Osteoblast (primary cell): ENCODE measurements around the gene MIPEP. TPM values are rescaled to one million over a fixed set of nuclear protein-coding genes. Genes with fewer than 3 reads are reported as not detected.

ENCODE experiments used
- DNase-seq: peaks from one replicate; pipeline ENCODE4 v3.0.0; 2011; ENCODE audit warnings: low spot score, mixed read lengths; ENCODE audit not compliant: insufficient read length; ENCODE audit errors: missing footprints
- H2AFZ ChIP-seq: 2 replicates; pipeline ENCODE4 v1.6.0; 2011; ENCODE audit warnings: mild to moderate bottlenecking, low read length
- H3K27ac ChIP-seq: 2 replicates; pipeline ENCODE4 v1.5.1; 2011; ENCODE audit warnings: mild to moderate bottlenecking, low read depth, low read length, moderate library complexity
- H3K27me3 ChIP-seq: 2 replicates; pipeline ENCODE4 v1.6.0; 2012; ENCODE audit warnings: mild to moderate bottlenecking, control low read depth, inconsistent platforms, low read length, moderate library complexity; ENCODE audit not compliant: insufficient read depth
- H3K36me3 ChIP-seq: 2 replicates; pipeline ENCODE4 v1.5.1; 2011; ENCODE audit warnings: mild to moderate bottlenecking, low read length, control low read depth, moderate library complexity; ENCODE audit not compliant: insufficient read depth
- H3K4me1 ChIP-seq: 2 replicates; pipeline ENCODE4 v1.5.1; 2011; ENCODE audit warnings: mild to moderate bottlenecking, low read length, control low read depth, moderate library complexity; ENCODE audit not compliant: insufficient read depth
- H3K4me2 ChIP-seq: 2 replicates; pipeline ENCODE4 v1.6.0; 2011; ENCODE audit warnings: mild to moderate bottlenecking, low read length; ENCODE audit not compliant: insufficient read depth
- H3K4me3 ChIP-seq: fragments of 200-600 bp; sonication (generic); 3 replicates; pipeline ENCODE4 v1.5.1; 2012; ENCODE audit warnings: mild to moderate bottlenecking, low read length, inconsistent platforms; ENCODE audit not compliant: insufficient read depth
- H3K79me2 ChIP-seq: 2 replicates; pipeline ENCODE4 v1.6.0; 2012; ENCODE audit warnings: mild to moderate bottlenecking, low read length, control low read depth, inconsistent platforms; ENCODE audit not compliant: insufficient read depth
- H3K9me3 ChIP-seq: 2 replicates; pipeline ENCODE4 v1.5.1; 2011; ENCODE audit warnings: low read depth, low read length, control low read depth
- H4K20me1 ChIP-seq: 2 replicates; pipeline ENCODE4 v1.6.0; 2012; ENCODE audit warnings: mild to moderate bottlenecking, low read length, control low read depth; ENCODE audit not compliant: insufficient read depth
- total RNA-seq: library from RNA; depleted of rRNA; stranded (reverse); fragments of >200 nt; gene quantifications from 2 replicates; pipeline ENCODE4 v1.2.3, GENCODE V29; 2012
- TF ChIP-seq, protein P1 (sequence below): IDR thresholded peaks from 2 replicates; pipeline ENCODE4 v1.5.1; 2011; ENCODE audit warnings: mild to moderate bottlenecking, low read depth, low read length, moderate library complexity; ENCODE audit errors: extremely low read depth

The MIPEP gene
- total RNA-seq, 1 donor: 29.3 TPM

DNA sequence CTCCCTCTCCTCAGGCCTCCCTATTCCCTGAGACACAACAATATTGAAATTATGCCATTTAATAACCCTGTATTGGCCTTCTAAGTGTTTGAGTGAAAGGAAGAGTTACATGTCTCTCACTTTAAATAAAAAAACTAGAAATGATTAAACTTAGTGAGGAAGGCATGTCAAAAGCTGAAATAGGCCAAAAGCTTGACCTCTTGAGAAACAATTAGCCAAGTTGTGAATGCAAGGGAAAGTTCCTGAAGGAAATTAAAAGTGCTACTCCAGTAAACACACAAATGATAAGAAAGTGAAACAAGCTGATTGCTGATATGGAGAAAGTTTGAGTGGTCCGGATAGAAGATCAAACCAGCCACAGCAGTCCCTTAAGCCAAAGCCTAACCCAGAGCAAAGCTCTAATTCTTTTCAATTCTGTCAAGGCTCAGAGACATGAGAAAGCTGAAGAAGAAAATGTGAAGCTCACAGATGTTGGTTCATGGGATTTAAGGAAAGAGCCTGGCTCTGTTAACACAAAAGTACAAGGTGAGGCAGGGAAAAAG lies 191.4 kb downstream of the MIPEP start:
- no peak for DNase-seq
- TF ChIP-seq, protein P1, sequence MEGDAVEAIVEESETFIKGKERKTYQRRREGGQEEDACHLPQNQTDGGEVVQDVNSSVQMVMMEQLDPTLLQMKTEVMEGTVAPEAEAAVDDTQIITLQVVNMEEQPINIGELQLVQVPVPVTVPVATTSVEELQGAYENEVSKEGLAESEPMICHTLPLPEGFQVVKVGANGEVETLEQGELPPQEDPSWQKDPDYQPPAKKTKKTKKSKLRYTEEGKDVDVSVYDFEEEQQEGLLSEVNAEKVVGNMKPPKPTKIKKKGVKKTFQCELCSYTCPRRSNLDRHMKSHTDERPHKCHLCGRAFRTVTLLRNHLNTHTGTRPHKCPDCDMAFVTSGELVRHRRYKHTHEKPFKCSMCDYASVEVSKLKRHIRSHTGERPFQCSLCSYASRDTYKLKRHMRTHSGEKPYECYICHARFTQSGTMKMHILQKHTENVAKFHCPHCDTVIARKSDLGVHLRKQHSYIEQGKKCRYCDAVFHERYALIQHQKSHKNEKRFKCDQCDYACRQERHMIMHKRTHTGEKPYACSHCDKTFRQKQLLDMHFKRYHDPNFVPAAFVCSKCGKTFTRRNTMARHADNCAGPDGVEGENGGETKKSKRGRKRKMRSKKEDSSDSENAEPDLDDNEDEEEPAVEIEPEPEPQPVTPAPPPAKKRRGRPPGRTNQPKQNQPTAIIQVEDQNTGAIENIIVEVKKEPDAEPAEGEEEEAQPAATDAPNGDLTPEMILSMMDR: no peak
- no peak overlapping the region for H3K4me3 ChIP-seq

DNA sequence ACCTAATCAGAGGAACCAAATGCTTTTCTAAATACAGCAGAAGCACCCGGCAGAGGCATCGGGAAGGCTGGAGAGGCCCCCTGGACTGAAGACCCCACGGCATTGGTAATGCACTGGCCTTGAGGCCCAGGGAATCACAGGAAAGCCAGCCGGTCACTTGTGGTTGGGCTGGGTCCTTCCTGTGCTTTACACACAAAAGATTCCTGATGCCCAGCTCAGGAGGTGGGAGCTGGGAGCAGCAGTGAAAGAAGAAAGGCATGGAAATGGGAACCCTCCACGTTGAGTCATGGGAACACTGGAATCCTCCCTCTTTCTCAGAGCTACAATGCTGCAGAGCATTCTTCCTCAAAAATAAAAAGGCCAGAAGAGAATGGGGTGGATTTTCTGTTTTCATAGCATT lies 192.6 kb downstream of the MIPEP start:
- Histone ChIP-seq H3K4me1 (peaks cover 25% of the 10 kb centered on the region), H3K79me2 (no peaks in the 10 kb centered on the region), H2AFZ (no peak overlapping the region), H3K4me3 (no peak overlapping the region), H3K4me2 (no peak overlapping the region), H3K27me3 (no peaks in the 10 kb centered on the region), H3K9me3 (no peaks in the 10 kb centered on the region), H3K27ac (no peak overlapping the region), H4K20me1 (no peaks in the 10 kb centered on the region), H3K36me3 (no peaks in the 10 kb centered on the region)
- peak; percentile 95 for DNase-seq
- TF ChIP-seq, protein P1: no peak

More for the DNA sequence above, 191.4 kb downstream of the MIPEP start:
- H4K20me1 ChIP-seq: no peaks in the 10 kb centered on the region
- no peaks in the 10 kb centered on the region for H3K36me3 ChIP-seq
- no peaks in the 10 kb centered on the region for H3K9me3 ChIP-seq
- no peak overlapping the region for H3K27ac ChIP-seq
- H2AFZ ChIP-seq: no peak overlapping the region
- H3K4me2 ChIP-seq: no peak overlapping the region
- H3K27me3 ChIP-seq: no peaks in the 10 kb centered on the region
- H3K79me2 ChIP-seq: no peaks in the 10 kb centered on the region
- peaks cover 36% of the 10 kb centered on the region for H3K4me1 ChIP-seq

DNA sequence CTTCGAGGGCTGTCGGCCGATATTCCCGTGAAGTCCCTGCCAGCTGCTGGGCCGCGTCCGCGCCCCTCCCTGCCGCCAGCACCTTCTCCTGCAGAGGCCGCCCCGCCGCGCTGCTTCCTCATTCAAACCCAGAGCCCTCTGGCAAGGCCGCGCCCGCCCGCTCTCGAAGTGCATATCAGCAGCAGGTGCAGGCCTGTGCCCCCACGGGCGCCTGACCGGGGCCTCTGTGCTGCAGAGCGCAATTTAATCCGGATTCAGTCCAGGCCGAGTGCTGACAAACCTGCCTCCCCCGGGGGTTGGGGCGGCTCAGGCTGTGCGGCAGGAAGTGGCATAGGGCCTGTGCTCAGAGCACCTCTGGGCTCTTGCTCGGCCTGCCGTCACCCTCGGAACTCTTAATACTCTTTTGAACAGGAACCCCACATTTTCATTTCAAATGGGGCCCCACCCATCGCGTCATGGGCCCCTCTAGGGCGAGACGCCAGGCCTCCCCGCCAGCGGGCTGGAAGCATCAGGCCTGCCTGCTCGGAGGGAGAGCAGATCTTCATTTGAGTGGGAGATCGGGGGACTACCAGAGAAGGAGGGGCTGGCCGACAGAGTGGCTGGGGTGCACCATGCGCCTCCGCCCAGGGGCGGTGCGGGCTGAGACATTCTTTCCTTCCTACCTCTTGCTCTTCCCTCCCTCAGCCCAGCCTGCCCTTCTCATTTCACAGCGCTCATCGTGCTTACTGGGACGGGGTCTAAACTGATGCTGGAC lies 193.3 kb downstream of the MIPEP start:
- TF ChIP-seq, protein P1: no peak
- no peaks in the 10 kb centered on the region for H3K9me3 ChIP-seq
- H3K4me3 ChIP-seq: no peak overlapping the region
- no peaks in the 10 kb centered on the region for H3K27me3 ChIP-seq
- no peak overlapping the region for H3K4me2 ChIP-seq
- no peak overlapping the region for H2AFZ ChIP-seq
- H3K79me2 ChIP-seq: no peaks in the 10 kb centered on the region
- H3K27ac ChIP-seq: no peak overlapping the region
- no peak for DNase-seq
- no peaks in the 10 kb centered on the region for H3K36me3 ChIP-seq
- H3K4me1 ChIP-seq: peaks cover 18% of the 10 kb centered on the region
- H4K20me1 ChIP-seq: no peaks in the 10 kb centered on the region

DNA sequence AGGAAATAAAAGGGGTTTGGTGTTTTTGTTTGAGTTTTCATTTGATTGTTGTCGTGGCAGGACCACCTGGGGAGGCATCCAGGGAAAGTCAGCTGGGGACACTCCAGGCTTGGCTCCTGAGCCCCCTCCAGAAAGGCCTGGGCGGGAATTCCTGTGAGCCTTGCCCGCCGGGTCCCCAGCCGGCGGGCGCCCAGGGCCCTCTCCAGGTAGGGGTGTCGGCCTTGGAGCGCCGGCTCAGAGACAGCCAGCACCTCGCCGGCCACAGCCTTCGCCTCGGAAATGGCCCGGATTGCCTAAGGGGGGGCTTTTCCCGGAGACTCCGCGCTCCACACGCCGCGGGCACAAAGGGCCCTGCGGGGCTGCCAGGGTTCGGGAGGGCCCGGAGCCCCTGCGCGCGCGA lies 194.0 kb downstream of the MIPEP start:
- Histone ChIP-seq H2AFZ (no peak overlapping the region), H4K20me1 (no peaks in the 10 kb centered on the region), H3K27ac (no peak overlapping the region), H3K79me2 (no peaks in the 10 kb centered on the region), H3K4me1 (peaks cover 12% of the 10 kb centered on the region), H3K9me3 (no peaks in the 10 kb centered on the region), H3K27me3 (no peaks in the 10 kb centered on the region), H3K36me3 (no peaks in the 10 kb centered on the region), H3K4me2 (no peak overlapping the region), H3K4me3 (no peak overlapping the region)
- TF ChIP-seq, protein P1: no peak
- no peak for DNase-seq
